ENCODE data around the gene AK8. TPM values are rescaled to one million over a fixed set of nuclear protein-coding genes. Genes with fewer than 3 reads are reported as not detected.

Gene AK8
- total RNA-seq, 6 experiments from 2014 or later = 0.07 to 0.24 (median 0.12) TPM; not detected in 1

GRCh38 chr9:132903574-132904492 is 25.7 kb upstream of the AK8 start:
- no peak overlapping the region for H3K27ac Mint-ChIP-seq
- peaks cover 6% of the 10 kb centered on the region; the same call in 1 of the 2 replicates for H3K4me1 Mint-ChIP-seq (ENCODE audit: low read depth)
- H3K36me3 Mint-ChIP-seq (ENCODE audit: low read depth) = peaks cover 5% of the 10 kb centered on the region
- H3K9me3 Mint-ChIP-seq = no peaks in the 10 kb centered on the region
- no peaks in the 10 kb centered on the region for H3K27me3 Mint-ChIP-seq (ENCODE audit: insufficient read depth)
- no peak for TF ChIP-seq CTCF (IDR thresholded peaks at IDR 0.05)
- H3K4me3 Mint-ChIP-seq = no peak overlapping the region
- no peak for DNase-seq

- no peak overlapping the region for H3K4me3 Mint-ChIP-seq
- H3K4me1 Mint-ChIP-seq (ENCODE audit: low read depth) = peaks cover 6% of the 10 kb centered on the region; the same call in 1 of the 2 replicates
- peak overlapping the region; percentile 15; the same call in 1 of the 2 replicates for H3K27ac Mint-ChIP-seq
- peak; percentile 89 for DNase-seq
- peak; percentile 99 for TF ChIP-seq CTCF (IDR thresholded peaks at IDR 0.05)
- H3K27me3 Mint-ChIP-seq (ENCODE audit: insufficient read depth) = no peaks in the 10 kb centered on the region
- H3K9me3 Mint-ChIP-seq = no peaks in the 10 kb centered on the region
- peaks cover 14% of the 10 kb centered on the region for H3K36me3 Mint-ChIP-seq (ENCODE audit: low read depth)
Observed at GRCh38 chr9:132901858-132902831, 24.1 kb upstream of the AK8 start.

- peaks cover 23% of the 10 kb centered on the region for H3K36me3 Mint-ChIP-seq (ENCODE audit: low read depth)
- H3K4me1 Mint-ChIP-seq (ENCODE audit: low read depth) = peaks cover 6% of the 10 kb centered on the region; the same call in 1 of the 2 replicates
Observed at GRCh38 chr9:132898051-132898450, 20.0 kb upstream of the AK8 start.

GRCh38 chr9:132896906-132897305 is 18.8 kb upstream of the AK8 start:
- Mint-ChIP-seq H3K4me3 (no peak overlapping the region), H3K36me3 (ENCODE audit: low read depth) (peaks cover 23% of the 10 kb centered on the region), H3K27ac (no peak overlapping the region), H3K4me1 (ENCODE audit: low read depth) (no peaks in the 10 kb centered on the region; the same call in 1 of the 2 replicates), H3K27me3 (ENCODE audit: insufficient read depth) (no peaks in the 10 kb centered on the region; the same call in 1 of the 2 replicates), H3K9me3 (no peaks in the 10 kb centered on the region)
- no peak for DNase-seq
- TF ChIP-seq CTCF (IDR thresholded peaks at IDR 0.05) = no peak

More at GRCh38 chr9:132898051-132898450, 20.0 kb upstream of the AK8 start:
- Mint-ChIP-seq H3K27ac (no peak overlapping the region), H3K4me3 (no peak overlapping the region), H3K9me3 (no peaks in the 10 kb centered on the region), H3K27me3 (ENCODE audit: insufficient read depth) (no peaks in the 10 kb centered on the region; the same call in 1 of the 2 replicates)
- no peak for DNase-seq
- no peak for TF ChIP-seq CTCF (IDR thresholded peaks at IDR 0.05)

GRCh38 chr9:132896264-132896663 is 18.2 kb upstream of the AK8 start:
- Mint-ChIP-seq H3K27me3 (ENCODE audit: insufficient read depth) (no peaks in the 10 kb centered on the region; the same call in 1 of the 2 replicates), H3K36me3 (ENCODE audit: low read depth) (peaks cover 23% of the 10 kb centered on the region), H3K9me3 (no peaks in the 10 kb centered on the region), H3K4me3 (no peak overlapping the region), H3K27ac (no peak overlapping the region), H3K4me1 (ENCODE audit: low read depth) (no peaks in the 10 kb centered on the region)
- no peak for DNase-seq
- no peak for TF ChIP-seq CTCF (IDR thresholded peaks at IDR 0.05)
